Small intestine (tissue), 7 donors: ENCODE measurements around the gene ADAM30. TPM values are rescaled to one million over a fixed set of nuclear protein-coding genes. Genes with fewer than 3 reads are reported as not detected.

Source experiments
- DNase-seq, 2 donors: peaks; one replicate each; pipeline versions ENCODE4 v3.0.0 to v3.0.0-alpha.2; 2013
- FAIRE-seq: peaks from 2 replicates; lab custom pipeline; 2012; peaks lifted over from hg19 to GRCh38; lab: Jason Lieb, UNC
- H3K27ac ChIP-seq, 3 donors: one replicate each; pipeline ENCODE4 v1.5.1; 2013; ENCODE audit warnings: low read length in 2 of 3, mild to moderate bottlenecking in 2 of 3, control low read depth in 1 of 3, inconsistent platforms in 1 of 3, low read depth in 1 of 3, moderate library complexity in 1 of 3
- H3K27me3 ChIP-seq, 3 donors: one replicate each; pipeline ENCODE4 v1.6.1; 2013; ENCODE audit warnings: low read length in 3 of 3, inconsistent platforms in 1 of 3; ENCODE audit not compliant: control insufficient read depth in 3 of 3, insufficient read depth in 3 of 3
- H3K36me3 ChIP-seq, 3 donors: one replicate each; pipeline ENCODE4 v1.6.1; 2013; ENCODE audit warnings: low read length in 3 of 3, inconsistent platforms in 1 of 3, low read depth in 1 of 3, mild to moderate bottlenecking in 1 of 3, moderate library complexity in 1 of 3; ENCODE audit not compliant: control insufficient read depth in 3 of 3, insufficient read depth in 2 of 3
- H3K4me1 ChIP-seq, 3 donors: one replicate each; pipeline ENCODE4 v1.6.1; 2013; ENCODE audit warnings: low read length in 2 of 3, inconsistent platforms in 1 of 3, low read depth in 1 of 3, mild to moderate bottlenecking in 1 of 3, moderate library complexity in 1 of 3; ENCODE audit not compliant: control insufficient read depth in 3 of 3, insufficient read depth in 2 of 3
- H3K4me3 ChIP-seq, 3 donors: one replicate each; pipeline ENCODE4 v1.5.1; 2013; ENCODE audit warnings: low read length in 3 of 3, control low read depth in 1 of 3, inconsistent platforms in 1 of 3, low read depth in 1 of 3, mild to moderate bottlenecking in 1 of 3, moderate library complexity in 1 of 3
- H3K9me3 ChIP-seq, 2 donors: one replicate each; pipeline ENCODE4 v1.6.1; 2013; ENCODE audit warnings: low read depth in 1 of 2, low read length in 1 of 2; ENCODE audit not compliant: control insufficient read depth in 2 of 2, insufficient read depth in 1 of 2
- WGBS, 3 donors: extraction: QIAGEN DNeasy Blood & Tissue Kit; methylation state at CpG; one replicate each; pipeline ENCODE4 v1.1.7; 2013; 5-methylcytosine and 5-hydroxymethylcytosine counted together
- polyA plus RNA-seq, 4 donors: library from polyadenylated mRNA; stranded (reverse) in 3 of 4; unstranded in 1 of 4; fragments of 200-250 nt in 3 of 4; fragments of 120-200 nt in 1 of 4; gene quantifications; one replicate each; pipeline versions ENCODE4 v1.2.1 to v1.2.3, GENCODE V29; 2013
- donor health status: healthy with polysubstance abuse.
- donor health status: control.
- donor health status: control.
- donor health status: Bipolar disorder and iron deficiency.
- donor health status: healthy.

ADAM30 gene
- polyA plus RNA-seq, 4 donors = not detected

DNA sequence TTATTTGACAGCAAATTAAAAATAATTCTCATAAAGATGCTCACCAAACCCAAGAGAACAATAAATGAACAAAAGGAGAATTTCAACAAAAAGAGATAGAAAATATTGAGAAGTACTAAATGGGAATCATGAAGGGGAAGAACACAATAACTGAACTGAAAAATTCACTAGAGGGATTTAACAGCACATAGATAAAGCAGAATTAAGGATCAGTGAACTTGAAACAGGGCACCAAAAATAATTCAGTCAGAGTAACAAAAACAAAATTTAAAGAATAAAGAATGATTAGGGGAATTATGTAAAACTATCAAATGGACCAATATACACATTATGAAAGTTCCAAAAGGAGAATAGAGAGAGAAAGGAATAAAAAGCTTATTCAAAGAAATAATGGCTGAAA, 7.8 kb downstream of the ADAM30 start:
- H3K4me3 ChIP-seq = no peak overlapping the region
- H3K4me1 ChIP-seq = no peaks in the 10 kb centered on the region
- no peak overlapping the region for H3K27ac ChIP-seq
- H3K36me3 ChIP-seq = no peaks in the 10 kb centered on the region
- peaks cover 0 to 2% (median 0%) of the 10 kb centered on the region in 3 donors for H3K27me3 ChIP-seq
- peaks cover 0 to 11% of the 10 kb centered on the region in 2 donors for H3K9me3 ChIP-seq
- FAIRE-seq = no peak
- no peak for DNase-seq

DNA sequence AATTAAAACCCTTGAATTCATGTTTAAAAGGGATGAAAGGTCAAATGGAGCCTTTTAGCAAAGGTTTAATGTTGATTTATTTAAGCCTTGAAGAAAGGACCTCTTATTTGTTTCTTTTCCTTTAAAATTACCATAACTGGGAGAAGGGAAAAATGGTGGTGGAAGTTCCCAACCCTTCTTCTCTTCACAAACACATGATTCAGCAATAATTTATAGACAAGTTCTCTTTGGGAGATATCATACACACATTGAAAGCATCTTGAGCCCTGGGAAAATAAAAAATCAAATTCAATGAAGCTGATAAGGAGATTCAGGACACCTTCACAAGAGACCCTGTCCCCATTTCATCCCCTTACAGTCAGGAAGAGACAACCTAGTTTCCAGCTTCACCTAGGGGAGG, 8.9 kb downstream of the ADAM30 start:
- Histone ChIP-seq H3K36me3 (no peaks in the 10 kb centered on the region), H3K9me3 (peaks cover 0 to 11% of the 10 kb centered on the region in 2 donors), H3K27me3 (peaks cover 0 to 2% (median 0%) of the 10 kb centered on the region in 3 donors), H3K27ac (no peak overlapping the region), H3K4me3 (no peak overlapping the region), H3K4me1 (no peaks in the 10 kb centered on the region)
- FAIRE-seq (no peak), DNase-seq (no peak)

DNA sequence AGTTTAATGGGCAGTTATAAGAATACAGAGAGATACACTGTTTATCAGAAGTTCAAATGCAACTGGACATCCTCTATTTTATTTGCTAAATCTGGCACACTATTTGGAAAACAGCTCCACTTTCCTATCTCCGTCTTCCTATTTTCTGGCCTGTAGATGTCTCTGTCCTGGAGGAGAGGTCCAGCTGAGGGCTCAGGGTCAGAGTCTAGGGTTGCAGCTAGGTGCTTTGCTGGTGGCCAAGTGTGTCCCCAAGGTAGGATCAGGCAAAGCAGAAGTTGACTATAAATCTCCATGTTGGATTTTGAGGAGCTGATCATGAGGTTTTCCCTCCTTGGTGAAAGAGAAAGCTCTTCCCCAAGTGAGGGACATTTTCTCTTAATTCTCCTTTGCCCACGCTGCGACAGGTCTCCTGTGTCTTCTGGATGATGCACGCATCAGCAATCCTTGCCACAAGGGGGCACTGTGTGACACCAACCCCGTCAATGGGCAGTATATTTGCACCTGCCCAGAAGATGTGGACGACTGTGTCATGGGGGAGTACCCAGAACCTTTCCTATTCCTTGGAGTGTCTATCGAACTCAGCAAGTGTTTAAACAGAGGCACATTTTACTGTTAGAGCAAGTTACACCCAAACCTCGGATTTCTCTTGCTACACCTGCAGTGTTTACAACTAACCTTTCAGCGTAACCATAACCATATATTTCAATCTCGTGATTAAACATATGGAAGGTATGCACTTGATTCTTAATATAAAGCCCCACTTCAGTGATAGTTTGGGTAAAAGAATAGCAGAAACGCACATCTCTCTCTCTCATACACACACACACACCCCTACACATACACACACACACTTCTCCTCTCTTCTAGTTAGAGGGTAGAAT, 10.2 kb downstream of the ADAM30 start:
- no peaks in the 10 kb centered on the region for H3K4me1 ChIP-seq
- DNase-seq = peak; percentile 33 to 56
- H3K4me3 ChIP-seq = no peak overlapping the region
- peaks cover 0 to 11% of the 10 kb centered on the region in 2 donors for H3K9me3 ChIP-seq
- no peak for FAIRE-seq
- peaks cover 0 to 2% (median 0%) of the 10 kb centered on the region in 3 donors for H3K27me3 ChIP-seq
- WGBS, 3 donors = 54 to 61% (median 57%) methylated on average over 11 of the region's 11 CpGs
- no peak overlapping the region for H3K27ac ChIP-seq
- no peaks in the 10 kb centered on the region for H3K36me3 ChIP-seq

DNA sequence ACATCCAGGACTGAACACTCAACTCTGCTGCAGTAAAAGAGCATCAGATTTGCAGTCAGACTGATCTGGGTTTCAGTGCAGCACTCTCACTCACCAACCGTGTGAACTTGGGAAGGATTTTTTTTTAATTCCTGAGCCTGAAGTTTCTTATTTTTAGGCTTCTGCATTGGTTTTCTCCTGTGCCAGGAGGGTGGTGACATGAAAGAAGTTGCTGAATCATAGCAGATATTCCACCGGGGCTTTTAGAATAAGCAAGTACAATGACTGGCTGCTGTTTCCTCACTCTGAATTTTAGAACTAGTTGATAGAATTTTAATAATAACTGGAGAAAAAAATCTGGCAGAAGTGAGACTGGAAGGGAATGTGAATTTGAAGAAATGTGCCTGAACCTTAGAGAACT, 11.6 kb downstream of the ADAM30 start:
- Histone ChIP-seq H3K27ac (no peak overlapping the region), H3K4me3 (no peak overlapping the region), H3K36me3 (no peaks in the 10 kb centered on the region), H3K4me1 (no peaks in the 10 kb centered on the region), H3K9me3 (peaks cover 0 to 11% of the 10 kb centered on the region in 2 donors), H3K27me3 (no peaks in the 10 kb centered on the region)
- no peak for FAIRE-seq
- 42 to 70% (median 54%) methylated on average over 2 of the region's 2 CpGs for WGBS, 3 donors
- no peak for DNase-seq

DNA sequence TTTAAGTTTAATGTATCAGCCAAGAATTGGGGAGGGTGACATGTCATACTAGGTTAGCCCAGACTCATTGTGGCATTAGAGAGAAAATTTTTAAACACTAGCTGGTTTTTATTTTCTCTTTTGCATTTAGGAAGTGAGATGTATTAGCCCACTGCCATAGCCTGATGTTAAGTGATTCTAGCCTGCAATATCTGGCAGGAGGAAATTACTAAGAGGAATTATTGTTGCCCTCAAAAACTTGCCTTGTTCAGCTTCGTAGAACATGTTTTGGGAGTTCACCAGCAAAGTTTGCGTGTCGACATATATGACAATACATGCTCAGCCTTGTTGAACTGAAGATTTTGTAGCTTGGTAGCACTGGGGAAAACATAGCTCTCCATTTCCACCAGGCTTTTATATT, 12.5 kb downstream of the ADAM30 start:
- Histone ChIP-seq H3K27me3 (no peaks in the 10 kb centered on the region), H3K4me3 (no peak overlapping the region), H3K4me1 (no peaks in the 10 kb centered on the region), H3K9me3 (peaks cover 0 to 11% of the 10 kb centered on the region in 2 donors), H3K36me3 (no peaks in the 10 kb centered on the region), H3K27ac (no peak overlapping the region)
- FAIRE-seq (no peak), DNase-seq (no peak)
- WGBS, 3 donors = 93 to 100% (median 94%) methylated on average over 3 of the region's 3 CpGs

DNA sequence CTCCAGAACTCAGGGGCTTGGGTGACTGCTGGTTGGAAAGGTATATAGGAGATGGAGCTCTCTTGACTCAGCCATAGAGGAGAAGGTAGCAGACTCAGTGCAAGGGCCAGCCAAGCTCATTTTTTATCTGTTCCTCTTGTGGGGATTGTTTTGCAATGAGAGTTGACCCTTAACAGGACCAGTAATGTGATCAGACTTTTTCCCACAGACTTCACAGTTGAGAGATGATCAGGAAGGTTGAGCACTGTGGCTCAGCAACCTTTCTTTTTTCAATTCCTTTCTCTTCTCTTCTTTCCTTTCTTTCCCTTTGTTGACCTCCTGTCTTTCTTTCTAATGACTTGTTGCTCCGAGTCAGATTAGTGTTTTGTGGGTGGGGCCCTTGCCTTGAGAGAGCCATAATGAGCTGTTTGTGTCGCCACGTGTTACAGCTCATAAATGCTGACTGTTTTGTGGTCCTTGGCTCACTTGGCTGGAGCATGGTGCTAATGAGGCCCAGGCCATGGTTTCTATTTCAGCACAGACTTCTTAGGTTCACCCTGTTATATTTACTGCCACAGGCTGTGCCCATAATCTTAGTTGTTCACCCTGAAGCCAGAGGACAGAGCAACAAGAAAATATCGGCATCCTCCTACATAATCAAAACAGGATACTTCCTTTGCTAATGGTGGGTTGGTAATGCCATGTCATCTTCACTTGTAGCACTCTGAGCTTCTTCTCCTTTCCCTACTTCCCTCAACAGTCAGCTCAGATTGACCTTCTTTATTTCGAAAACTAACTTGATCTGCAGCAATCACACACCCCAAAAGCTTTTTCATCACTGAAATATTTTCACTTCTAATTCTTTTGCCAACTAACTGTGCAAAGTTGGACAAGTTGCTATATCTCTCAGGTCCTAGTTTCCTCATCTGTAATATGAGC, 13.9 kb downstream of the ADAM30 start:
- Histone ChIP-seq H3K36me3 (no peaks in the 10 kb centered on the region), H3K27me3 (no peaks in the 10 kb centered on the region), H3K9me3 (peaks cover 0 to 3% of the 10 kb centered on the region in 2 donors), H3K4me1 (no peaks in the 10 kb centered on the region), H3K4me3 (no peak overlapping the region), H3K27ac (no peak overlapping the region)
- peak; percentile 32 to 47 for DNase-seq
- no peak for FAIRE-seq
- 41 to 60% (median 52%) methylated on average over 5 of the region's 5 CpGs for WGBS, 3 donors

DNA sequence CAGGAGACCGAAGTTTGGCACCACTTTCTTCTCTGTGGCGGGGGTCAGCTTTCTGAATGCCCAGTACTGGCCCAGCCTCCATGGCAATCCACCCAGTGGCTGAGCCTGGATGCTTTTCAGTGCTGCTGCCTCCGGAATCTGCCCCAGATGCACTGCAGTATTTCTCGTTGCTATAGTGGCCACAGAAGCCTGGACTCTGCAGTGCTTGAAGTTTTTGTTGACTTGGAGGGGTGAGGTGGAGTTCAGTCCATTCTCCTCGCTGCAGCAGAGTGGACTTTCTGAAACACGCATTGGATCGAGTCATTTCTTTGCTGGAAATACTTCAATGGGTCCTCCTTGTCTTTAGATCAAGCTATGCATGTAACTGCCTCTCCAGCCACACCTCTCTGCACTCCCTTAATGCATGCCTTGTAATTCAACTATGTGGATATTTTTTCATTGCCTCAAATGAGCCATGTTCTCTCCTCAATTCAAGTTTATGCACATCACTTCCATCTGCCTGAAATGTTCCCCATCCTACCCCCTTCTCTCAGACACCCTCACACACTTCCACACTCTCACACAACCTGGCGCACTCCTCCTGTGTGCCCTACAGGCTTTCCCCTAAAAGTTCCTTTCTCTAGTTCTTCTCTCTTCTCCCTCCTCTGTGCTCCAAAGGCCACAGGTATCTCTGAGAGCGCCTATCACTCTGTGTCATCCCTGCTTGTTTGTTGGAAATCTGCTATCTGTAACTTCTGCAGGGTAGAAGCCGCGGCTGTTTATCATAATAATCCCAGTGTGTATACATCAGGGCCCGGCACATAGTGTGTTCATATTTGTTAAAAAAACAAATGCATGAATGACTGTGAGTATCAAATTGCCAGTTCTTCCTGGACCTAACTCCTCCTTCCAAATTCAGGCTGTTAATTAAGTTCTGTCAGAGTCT, 16.5 kb downstream of the ADAM30 start:
- H3K27me3 ChIP-seq = peaks cover 0 to 3% (median 0%) of the 10 kb centered on the region in 3 donors
- no peak for FAIRE-seq
- no peaks in the 10 kb centered on the region for H3K4me1 ChIP-seq
- no peaks in the 10 kb centered on the region for H3K9me3 ChIP-seq
- no peak overlapping the region for H3K4me3 ChIP-seq
- no peak overlapping the region for H3K27ac ChIP-seq
- DNase-seq = no peak
- 77 to 86% (median 83%) methylated on average over 11 to 12 of the region's 12 CpGs for WGBS, 3 donors
- H3K36me3 ChIP-seq = no peaks in the 10 kb centered on the region

DNA sequence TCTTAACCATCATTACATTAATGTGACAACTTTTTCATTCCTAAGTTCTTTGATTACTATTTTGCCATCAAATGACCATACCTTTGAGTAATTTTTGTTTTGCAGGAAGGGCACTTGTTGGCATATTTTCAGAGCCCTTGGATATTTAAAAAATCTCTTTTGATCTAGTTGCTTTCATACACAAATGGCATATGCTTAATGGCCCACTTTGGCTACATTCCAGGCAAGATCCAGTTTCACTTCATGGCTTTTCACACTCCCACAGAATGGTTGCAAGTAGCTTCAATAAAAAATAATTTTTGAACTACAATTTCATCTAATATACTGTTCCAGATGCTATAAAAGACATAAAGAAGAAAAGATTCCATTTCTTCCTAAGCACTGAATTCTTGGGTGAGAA, 18.1 kb downstream of the ADAM30 start:
- DNase-seq (no peak), FAIRE-seq (no peak)
- Histone ChIP-seq H3K9me3 (no peaks in the 10 kb centered on the region), H3K36me3 (no peaks in the 10 kb centered on the region), H3K4me3 (no peak overlapping the region), H3K27ac (no peak overlapping the region), H3K27me3 (peaks cover 0 to 3% (median 0%) of the 10 kb centered on the region in 3 donors), H3K4me1 (no peaks in the 10 kb centered on the region)
